Activated CD4-positive, alpha-beta T cell treated with anti-CD3 and anti-CD28 coated beads, Interleukin-2, amount 10 ng/mL, durations not matched to agents 7 days and 5 days (primary cell): ENCODE data around the gene SERPINE3. TPM values are rescaled to one million over a fixed set of nuclear protein-coding genes. Genes with fewer than 3 reads are reported as not detected.

ENCODE experiments used
- CTCF ChIA-PET: fragments of 350-600 bp; sonication (Branson Sonifier 250); formaldehyde crosslinking; loops from one replicate; lab custom pipeline; 2021; ENCODE audit warnings: antibody characterized with exemption; lab: Charles Lee
- POLR2A ChIA-PET: fragments of 350-600 bp; sonication (Branson Sonifier 250); formaldehyde crosslinking; loops from one replicate; lab custom pipeline; 2021; ENCODE audit warnings: antibody characterized with exemption; lab: Charles Lee
- DNase-seq: peaks from one replicate; pipeline ENCODE4 v3.0.0-alpha.2; 2020
- H3K27ac Mint-ChIP-seq: one replicate; pipeline ENCODE4 v1.8.0; 2021; ENCODE audit warnings: mild to moderate bottlenecking, moderate library complexity, mixed read lengths
- H3K27me3 Mint-ChIP-seq: one replicate; pipeline ENCODE4 v1.8.0; 2021; ENCODE audit warnings: mixed read lengths
- H3K36me3 Mint-ChIP-seq: one replicate; pipeline ENCODE4 v1.8.0; 2021; ENCODE audit warnings: low read depth, mixed read lengths
- H3K4me1 Mint-ChIP-seq: one replicate; pipeline ENCODE4 v1.8.0; 2021; ENCODE audit warnings: mixed read lengths
- H3K4me3 Mint-ChIP-seq: one replicate; pipeline ENCODE4 v1.8.0; 2021; ENCODE audit warnings: mild to moderate bottlenecking, moderate library complexity, mixed read lengths
- H3K9me3 Mint-ChIP-seq: one replicate; pipeline ENCODE4 v1.8.0; 2021; ENCODE audit warnings: mixed read lengths
- total RNA-seq, 2 experiments: library from RNA; stranded (reverse); gene quantifications; one replicate each; pipeline ENCODE4 v1.2.3, GENCODE V29; 2021

Gene SERPINE3
- not detected for total RNA-seq

GRCh38 chr13:51339354-51339753, at the start of gene SERPINE3:
Gene SERPINE3, plus strand, starts transcription at chr13:51339691. Its CDS starts 1,401 bp downstream, at chr13:51341092.
- POLR2A ChIA-PET = no interaction called here
- CTCF ChIA-PET = interaction anchor here (0.8 kb wide), 1 partner anchor 15 kb away, joined by 3 read pairs; no protein-coding TSS in a partner anchor
- H3K27me3 Mint-ChIP-seq = no peaks in the 10 kb centered on the region
- H3K4me1 Mint-ChIP-seq = peaks cover 6% of the 10 kb centered on the region
- no peaks in the 10 kb centered on the region for H3K9me3 Mint-ChIP-seq
- no peak within 1 kb of the TSS for H3K4me3 Mint-ChIP-seq
- H3K27ac Mint-ChIP-seq = no peak within 1 kb of the TSS
- H3K36me3 Mint-ChIP-seq = no peaks in the 10 kb centered on the region
- DNase-seq = no peak

GRCh38 chr13:51291341-51291740, 48.1 kb upstream of the SERPINE3 start:
- Mint-ChIP-seq H3K27ac (no peak overlapping the region), H3K4me1 (no peaks in the 10 kb centered on the region), H3K27me3 (peaks cover 1% of the 10 kb centered on the region), H3K36me3 (no peaks in the 10 kb centered on the region), H3K9me3 (no peaks in the 10 kb centered on the region), H3K4me3 (no peak overlapping the region)
- CTCF ChIA-PET = interaction anchor here (0.7 kb wide), 1 partner anchor 166 kb away, joined by 3 read pairs; no protein-coding TSS in a partner anchor
- POLR2A ChIA-PET = no interaction called here
- DNase-seq = no peak

GRCh38 chr13:51292000-51292565, 47.4 kb upstream of the SERPINE3 start:
- Mint-ChIP-seq H3K4me3 (no peak overlapping the region), H3K36me3 (no peaks in the 10 kb centered on the region), H3K9me3 (no peaks in the 10 kb centered on the region), H3K4me1 (no peaks in the 10 kb centered on the region), H3K27me3 (peaks cover 1% of the 10 kb centered on the region), H3K27ac (no peak overlapping the region)
- ChIA-PET CTCF (no interaction called here), POLR2A (no interaction called here)
- DNase-seq = no peak

- Mint-ChIP-seq H3K9me3 (no peaks in the 10 kb centered on the region), H3K4me3 (no peak overlapping the region), H3K36me3 (no peaks in the 10 kb centered on the region), H3K27me3 (peaks cover 1% of the 10 kb centered on the region), H3K4me1 (no peaks in the 10 kb centered on the region), H3K27ac (no peak overlapping the region)
- ChIA-PET CTCF (no interaction called here), POLR2A (no interaction called here)
- DNase-seq = no peak
Observed at GRCh38 chr13:51297556-51297955, 41.9 kb upstream of the SERPINE3 start.

- DNase-seq = no peak
- H3K4me3 Mint-ChIP-seq = no peak overlapping the region
- H3K36me3 Mint-ChIP-seq = no peaks in the 10 kb centered on the region
- no peaks in the 10 kb centered on the region for H3K9me3 Mint-ChIP-seq
- ChIA-PET CTCF (no interaction called here), POLR2A (no interaction called here)
- H3K27me3 Mint-ChIP-seq = no peaks in the 10 kb centered on the region
- H3K27ac Mint-ChIP-seq = no peak overlapping the region
- no peaks in the 10 kb centered on the region for H3K4me1 Mint-ChIP-seq
Observed at GRCh38 chr13:51298812-51299211, 40.7 kb upstream of the SERPINE3 start.

GRCh38 chr13:51303063-51303552, 36.4 kb upstream of the SERPINE3 start:
- ChIA-PET CTCF (no interaction called here), POLR2A (no interaction called here)

GRCh38 chr13:51303882-51304281, 35.6 kb upstream of the SERPINE3 start:
- H3K27me3 Mint-ChIP-seq = no peaks in the 10 kb centered on the region
- ChIA-PET CTCF (no interaction called here), POLR2A (no interaction called here)

More at GRCh38 chr13:51303063-51303552, 36.4 kb upstream of the SERPINE3 start:
- Mint-ChIP-seq H3K27ac (no peak overlapping the region), H3K9me3 (no peaks in the 10 kb centered on the region), H3K4me1 (no peaks in the 10 kb centered on the region), H3K27me3 (no peaks in the 10 kb centered on the region), H3K36me3 (no peaks in the 10 kb centered on the region), H3K4me3 (no peak overlapping the region)
- no peak for DNase-seq

GRCh38 chr13:51305271-51305967, 34.1 kb upstream of the SERPINE3 start:
- no peak overlapping the region for H3K27ac Mint-ChIP-seq
- ChIA-PET CTCF (no interaction called here), POLR2A (no interaction called here)
- H3K36me3 Mint-ChIP-seq = no peaks in the 10 kb centered on the region
- no peaks in the 10 kb centered on the region for H3K9me3 Mint-ChIP-seq
- DNase-seq = no peak
- no peaks in the 10 kb centered on the region for H3K4me1 Mint-ChIP-seq
- no peaks in the 10 kb centered on the region for H3K27me3 Mint-ChIP-seq
- no peak overlapping the region for H3K4me3 Mint-ChIP-seq

More at GRCh38 chr13:51303882-51304281, 35.6 kb upstream of the SERPINE3 start:
- Mint-ChIP-seq H3K36me3 (no peaks in the 10 kb centered on the region), H3K4me3 (no peak overlapping the region), H3K9me3 (no peaks in the 10 kb centered on the region), H3K27ac (no peak overlapping the region), H3K4me1 (no peaks in the 10 kb centered on the region)
- no peak for DNase-seq

GRCh38 chr13:51308781-51309180, 30.7 kb upstream of the SERPINE3 start:
- Mint-ChIP-seq H3K27ac (no peak overlapping the region), H3K4me3 (no peak overlapping the region), H3K36me3 (no peaks in the 10 kb centered on the region), H3K27me3 (peaks cover 4% of the 10 kb centered on the region), H3K9me3 (no peaks in the 10 kb centered on the region), H3K4me1 (no peaks in the 10 kb centered on the region)
- ChIA-PET CTCF (interaction anchor here (0.6 to 1.9 kb wide), 2 partner anchors 22 to 166 kb away, joined by 4 to 6 read pairs; no protein-coding TSS in a partner anchor), POLR2A (no interaction called here)
- DNase-seq = no peak

- no peak for DNase-seq
- Mint-ChIP-seq H3K4me1 (no peaks in the 10 kb centered on the region), H3K27me3 (peaks cover 4% of the 10 kb centered on the region), H3K9me3 (no peaks in the 10 kb centered on the region), H3K36me3 (no peaks in the 10 kb centered on the region), H3K27ac (no peak overlapping the region), H3K4me3 (no peak overlapping the region)
- POLR2A ChIA-PET = no interaction called here
- CTCF ChIA-PET = no interaction called here
Observed at GRCh38 chr13:51311231-51311630, 28.3 kb upstream of the SERPINE3 start.

GRCh38 chr13:51311957-51312520, 27.5 kb upstream of the SERPINE3 start:
- no peaks in the 10 kb centered on the region for H3K9me3 Mint-ChIP-seq

GRCh38 chr13:51313619-51314018, 25.9 kb upstream of the SERPINE3 start:
- no peak overlapping the region for H3K27ac Mint-ChIP-seq
- H3K9me3 Mint-ChIP-seq = no peaks in the 10 kb centered on the region
- ChIA-PET CTCF (no interaction called here), POLR2A (no interaction called here)
- peaks cover 4% of the 10 kb centered on the region for H3K27me3 Mint-ChIP-seq
- DNase-seq = no peak
- no peaks in the 10 kb centered on the region for H3K36me3 Mint-ChIP-seq
- H3K4me3 Mint-ChIP-seq = no peak overlapping the region
- H3K4me1 Mint-ChIP-seq = no peaks in the 10 kb centered on the region

More at GRCh38 chr13:51311957-51312520, 27.5 kb upstream of the SERPINE3 start:
- peaks cover 4% of the 10 kb centered on the region for H3K27me3 Mint-ChIP-seq
- no peak overlapping the region for H3K27ac Mint-ChIP-seq
- CTCF ChIA-PET = interaction anchor here (1.3 kb wide), 1 partner anchor 25 kb away, joined by 3 read pairs; no protein-coding TSS in a partner anchor
- DNase-seq = no peak
- H3K4me3 Mint-ChIP-seq = no peak overlapping the region
- H3K4me1 Mint-ChIP-seq = no peaks in the 10 kb centered on the region
- POLR2A ChIA-PET = no interaction called here
- H3K36me3 Mint-ChIP-seq = no peaks in the 10 kb centered on the region

- H3K36me3 Mint-ChIP-seq = no peaks in the 10 kb centered on the region
- H3K4me1 Mint-ChIP-seq = no peaks in the 10 kb centered on the region
- H3K27me3 Mint-ChIP-seq = peaks cover under 1% of the 10 kb centered on the region
- ChIA-PET POLR2A (no interaction called here), CTCF (no interaction called here)
- no peak for DNase-seq
- no peak overlapping the region for H3K4me3 Mint-ChIP-seq
- no peaks in the 10 kb centered on the region for H3K9me3 Mint-ChIP-seq
- H3K27ac Mint-ChIP-seq = no peak overlapping the region
Observed at GRCh38 chr13:51317262-51317661, 22.2 kb upstream of the SERPINE3 start.
